HL-60/S4 (cell line): ENCODE results near the gene CCDC141.

Experiments used
- in situ Hi-C: fragments of 300-500 bp; cut with MboI; formaldehyde crosslinking; loops from 2 replicates; pipeline ENCODE4 v1.14.3; 2022; ENCODE audit warnings: low sequenced_read_pairs

Gene CCDC141

GRCh38 chr2:178787934-178788333 lies 262.0 kb downstream of the CCDC141 start:
- in situ Hi-C loops = no loop called here

DNA sequence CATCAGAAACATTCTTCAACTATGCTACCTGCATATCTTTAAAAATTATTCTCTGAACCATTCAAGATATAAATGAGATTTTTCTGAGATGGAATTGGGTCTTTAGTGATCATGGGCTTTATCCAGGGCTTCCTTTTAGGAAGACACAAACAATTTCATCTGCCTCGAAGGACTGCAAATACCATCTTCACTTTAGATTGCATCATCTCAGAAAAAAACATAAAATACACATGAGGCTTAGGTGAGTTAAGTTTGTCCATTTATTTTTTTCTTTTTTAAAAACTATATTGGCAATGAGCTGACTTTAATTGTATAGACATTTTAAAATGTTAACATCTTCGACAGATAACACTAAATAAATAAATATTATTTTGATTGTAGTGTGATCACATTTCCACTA lies 262.8 kb downstream of the CCDC141 start:
- in situ Hi-C loops = no loop called here

GRCh38 chr2:178783889-178784288 lies 266.0 kb downstream of the CCDC141 start:
- in situ Hi-C loops = no loop called here

DNA sequence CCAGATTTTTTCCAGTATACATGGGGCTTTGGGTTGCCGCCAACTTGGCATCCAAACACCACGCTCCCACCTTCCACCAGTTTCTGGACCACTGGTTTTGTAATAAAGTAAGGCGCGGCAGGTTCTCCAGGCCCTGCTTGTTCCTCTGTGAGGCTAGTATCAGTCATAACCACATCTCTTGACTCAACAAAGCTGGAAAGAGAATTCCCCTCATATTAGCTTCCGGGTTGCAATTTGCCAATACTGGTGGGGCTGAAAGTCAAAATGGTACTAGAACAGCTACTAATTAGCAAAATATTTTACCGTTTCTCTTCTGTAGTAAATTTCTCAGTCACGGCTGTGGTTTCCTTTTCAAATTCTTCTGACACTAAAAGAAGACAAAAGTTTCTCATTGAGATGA lies 267.7 kb downstream of the CCDC141 start:
- in situ Hi-C loops = no loop called here
